ENCODE measurements around the gene NXPE4.

DNA sequence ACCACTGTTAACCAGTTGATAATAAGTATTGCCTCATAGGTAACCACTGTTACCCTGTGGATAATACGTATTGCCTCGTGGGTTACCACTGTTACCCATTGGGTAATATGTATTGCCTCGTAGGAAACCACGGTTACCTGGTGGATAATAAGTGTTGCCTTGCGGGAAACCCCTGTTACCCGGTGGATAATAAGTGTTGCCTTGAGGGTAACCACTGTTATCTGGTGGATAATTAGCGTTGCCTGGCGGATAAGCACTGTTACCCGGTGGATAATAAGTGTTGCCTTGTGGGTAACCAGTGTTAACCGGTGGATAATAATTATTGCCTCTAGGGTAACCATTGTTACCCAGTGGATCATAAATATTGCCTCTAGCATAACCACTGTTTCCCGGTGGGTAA is 27.3 kb upstream of the NXPE4 start:
- TF ChIP-seq GATA3 (IDR thresholded peaks at IDR 0.05; ENCODE audit: low read depth, low read length) (no peak), GATA2 (IDR thresholded peaks at IDR 0.05; ENCODE audit: low read depth, low read length) (no peak)
